Lower leg skin (tissue), 3 donors: ENCODE results near the gene PNMA8C.

ENCODE experiments used
- CTCF ChIP-seq, 3 donors: fragments of 450-650 bp; IDR thresholded peaks; one replicate each; pipeline ENCODE4 v1.5.1; 2016; ENCODE audit warnings: antibody characterized with exemption in 3 of 3, mild to moderate bottlenecking in 3 of 3, moderate library complexity in 2 of 3
- POLR2A ChIP-seq, 2 donors: fragments of 450-650 bp; IDR thresholded peaks; one replicate each; pipeline ENCODE4 v1.6.1; 2016 to 2017; ENCODE audit warnings: antibody characterized with exemption in 2 of 2, mild to moderate bottlenecking in 1 of 2, moderate library complexity in 1 of 2

GRCh38 chr19:46390866-46391265 is 37.9 kb downstream of the PNMA8C start:
- TF ChIP-seq CTCF (IDR thresholded peaks at IDR 0.05) (no peak), POLR2A (IDR thresholded peaks at IDR 0.05) (no peak)
